MM.1S (cell line): ENCODE measurements around the gene CA4.

Source experiments
- DNase-seq: peaks from one replicate; pipeline ENCODE4 v3.0.0-alpha.2; 2015
- H2AFZ ChIP-seq: fragments of 300-600 bp; sonication (generic); 2 replicates; pipeline ENCODE4 v1.6.0; 2016; ENCODE audit warnings: antibody characterized with exemption, low read length
- H3F3A ChIP-seq: fragments of 300-600 bp; sonication (generic); 2 replicates; pipeline ENCODE4 v1.6.1; 2016; ENCODE audit warnings: mild to moderate bottlenecking, antibody characterized with exemption, low read length, moderate library complexity, mixed read lengths; ENCODE audit not compliant: insufficient read depth
- H3K27ac ChIP-seq: fragments of 300-600 bp; sonication (generic); 2 replicates; pipeline ENCODE4 v1.5.1; 2016; ENCODE audit warnings: mild to moderate bottlenecking, low read length
- H3K27me3 ChIP-seq: fragments of 300-600 bp; sonication (generic); replicated peaks from 2 replicates; pipeline ENCODE4 v1.6.0; 2016; ENCODE audit warnings: low read length; ENCODE audit not compliant: insufficient read depth
- H3K36me3 ChIP-seq: fragments of 300-600 bp; sonication (generic); replicated peaks from 2 replicates; pipeline ENCODE4 v1.6.1; 2016; ENCODE audit warnings: mild to moderate bottlenecking, low read length, mixed read lengths; ENCODE audit not compliant: insufficient read depth
- H3K4me1 ChIP-seq: fragments of 300-600 bp; sonication (generic); 2 replicates; pipeline ENCODE4 v1.6.1; 2016; ENCODE audit warnings: low read length, mixed read lengths
- H3K4me2 ChIP-seq: fragments of 300-600 bp; sonication (generic); 2 replicates; pipeline ENCODE4 v1.6.0; 2016; ENCODE audit warnings: low read depth, low read length
- H3K4me3 ChIP-seq: fragments of 300-600 bp; sonication (generic); 2 replicates; pipeline ENCODE4 v1.5.1; 2016; ENCODE audit warnings: low read length, mixed read lengths
- H3K79me2 ChIP-seq: fragments of 300-600 bp; sonication (generic); 2 replicates; pipeline ENCODE4 v1.6.1; 2016; ENCODE audit warnings: mixed run types, low read length, mixed read lengths
- H3K9ac ChIP-seq: fragments of 300-600 bp; sonication (generic); 2 replicates; pipeline ENCODE4 v1.6.1; 2016; ENCODE audit warnings: low read length, mixed read lengths
- H3K9me2 ChIP-seq: fragments of 300-600 bp; sonication (generic); replicated peaks from 2 replicates; pipeline ENCODE4 v1.6.1; 2016; ENCODE audit warnings: mild to moderate bottlenecking, low read length, mixed read lengths; ENCODE audit not compliant: insufficient read depth
- H3K9me3 ChIP-seq: fragments of 300-600 bp; sonication (generic); replicated peaks from 2 replicates; pipeline ENCODE4 v1.6.1; 2016; ENCODE audit warnings: mild to moderate bottlenecking, low read length, mixed read lengths; ENCODE audit not compliant: insufficient read depth
- H4K20me1 ChIP-seq: fragments of 300-600 bp; sonication (generic); 2 replicates; pipeline ENCODE4 v1.6.1; 2016; ENCODE audit warnings: mild to moderate bottlenecking, low read length, moderate library complexity, mixed read lengths; ENCODE audit not compliant: insufficient read depth
- EZH2 ChIP-seq: fragments of 300-600 bp; sonication (generic); optimal IDR thresholded peaks from 2 replicates; pipeline ENCODE3; 2017; ENCODE audit warnings: low read depth, mild to moderate bottlenecking, antibody characterized with exemption, low read length, mixed read lengths
- EZH2phosphoT487 ChIP-seq: fragments of 300-600 bp; sonication (generic); IDR thresholded peaks from 2 replicates; pipeline ENCODE4 v1.6.1; 2018; ENCODE audit warnings: antibody characterized with exemption, low read length
- TF ChIP-seq, protein P1 (sequence below): fragments of 300-600 bp; sonication (generic); IDR thresholded peaks from 2 replicates; pipeline ENCODE4 v1.5.1; 2016; ENCODE audit warnings: antibody characterized with exemption, low read length, mixed read lengths

The CA4 gene

DNA sequence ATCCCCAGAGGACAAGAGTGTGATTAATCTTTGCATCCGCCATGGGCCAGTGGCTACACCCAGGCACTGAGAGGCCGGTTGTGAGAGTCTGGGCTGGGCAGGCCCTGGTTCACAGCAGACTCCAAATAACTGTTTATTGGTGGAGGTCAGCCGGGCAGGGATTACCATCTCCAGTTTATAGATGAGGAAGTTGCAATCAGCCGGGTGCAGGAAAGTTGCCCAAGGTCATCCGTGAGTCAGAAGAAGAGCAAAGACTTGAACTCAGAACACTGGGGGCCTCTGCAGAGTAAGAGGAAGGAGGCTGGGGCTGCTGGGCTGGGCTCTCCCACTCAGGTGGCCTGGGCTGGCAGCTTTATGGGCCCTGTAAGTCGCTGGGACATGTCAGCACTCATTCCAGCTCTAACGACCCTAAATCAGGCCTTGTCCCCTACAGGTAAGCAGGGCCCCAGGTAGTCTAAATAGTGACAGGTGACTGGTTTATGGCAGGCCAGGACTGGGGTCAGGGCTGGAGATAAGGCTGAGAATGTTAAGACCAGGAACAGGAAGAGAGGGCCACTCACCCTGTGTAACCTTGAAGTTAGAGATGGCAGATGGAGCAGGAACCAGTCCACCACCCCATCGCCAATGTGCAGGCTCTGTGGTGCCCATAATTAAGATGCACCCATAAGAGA lies 2.1 kb upstream of the CA4 start:
- Histone ChIP-seq H3K9ac (no peak overlapping the region), H3K27me3 (peaks cover 28% of the 10 kb centered on the region), H3K36me3 (no peaks in the 10 kb centered on the region), H2AFZ (no peak overlapping the region), H3K4me3 (no peak overlapping the region), H4K20me1 (no peaks in the 10 kb centered on the region), H3K4me1 (0 out of 2 replicates have a peak, but pooled peaks cover under 1% of the 10 kb centered on the region), H3F3A (no peaks in the 10 kb centered on the region), H3K9me2 (no peaks in the 10 kb centered on the region), H3K27ac (no peak overlapping the region), H3K9me3 (no peaks in the 10 kb centered on the region), H3K79me2 (no peaks in the 10 kb centered on the region), H3K4me2 (no peak overlapping the region)
- TF ChIP-seq, protein P1, sequence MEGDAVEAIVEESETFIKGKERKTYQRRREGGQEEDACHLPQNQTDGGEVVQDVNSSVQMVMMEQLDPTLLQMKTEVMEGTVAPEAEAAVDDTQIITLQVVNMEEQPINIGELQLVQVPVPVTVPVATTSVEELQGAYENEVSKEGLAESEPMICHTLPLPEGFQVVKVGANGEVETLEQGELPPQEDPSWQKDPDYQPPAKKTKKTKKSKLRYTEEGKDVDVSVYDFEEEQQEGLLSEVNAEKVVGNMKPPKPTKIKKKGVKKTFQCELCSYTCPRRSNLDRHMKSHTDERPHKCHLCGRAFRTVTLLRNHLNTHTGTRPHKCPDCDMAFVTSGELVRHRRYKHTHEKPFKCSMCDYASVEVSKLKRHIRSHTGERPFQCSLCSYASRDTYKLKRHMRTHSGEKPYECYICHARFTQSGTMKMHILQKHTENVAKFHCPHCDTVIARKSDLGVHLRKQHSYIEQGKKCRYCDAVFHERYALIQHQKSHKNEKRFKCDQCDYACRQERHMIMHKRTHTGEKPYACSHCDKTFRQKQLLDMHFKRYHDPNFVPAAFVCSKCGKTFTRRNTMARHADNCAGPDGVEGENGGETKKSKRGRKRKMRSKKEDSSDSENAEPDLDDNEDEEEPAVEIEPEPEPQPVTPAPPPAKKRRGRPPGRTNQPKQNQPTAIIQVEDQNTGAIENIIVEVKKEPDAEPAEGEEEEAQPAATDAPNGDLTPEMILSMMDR = no peak
- no peak for TF ChIP-seq EZH2phosphoT487
- TF ChIP-seq EZH2 = no peak
- no peak for DNase-seq

DNA sequence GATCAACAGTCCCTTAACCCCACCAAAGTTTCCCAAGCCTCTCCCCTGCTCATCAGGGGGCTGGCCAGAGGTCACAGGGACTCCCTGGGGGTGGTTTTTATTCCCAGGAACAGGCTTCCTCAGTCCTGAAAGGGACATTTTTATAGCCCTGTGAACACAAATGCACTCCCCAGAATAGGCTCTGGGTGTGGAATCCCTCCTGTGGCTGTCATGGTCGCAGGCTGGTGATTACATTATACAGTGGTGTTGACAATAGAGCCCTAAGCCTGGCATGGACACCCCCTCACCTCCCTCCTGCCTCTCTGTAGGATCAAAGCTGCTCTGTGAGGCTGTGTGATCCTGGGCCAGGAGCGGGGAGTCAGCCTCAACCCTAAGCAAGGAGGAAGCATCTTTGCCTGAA lies 1.4 kb upstream of the CA4 start:
- Histone ChIP-seq H3K27ac (no peak overlapping the region), H3K9me3 (no peaks in the 10 kb centered on the region), H3K27me3 (peaks cover 28% of the 10 kb centered on the region), H3K36me3 (no peaks in the 10 kb centered on the region), H3K9ac (no peak overlapping the region), H3K4me1 (no peaks in the 10 kb centered on the region), H3K4me2 (no peak overlapping the region), H2AFZ (no peak overlapping the region), H3K9me2 (no peaks in the 10 kb centered on the region), H4K20me1 (no peaks in the 10 kb centered on the region), H3F3A (no peaks in the 10 kb centered on the region), H3K4me3 (no peak overlapping the region), H3K79me2 (no peaks in the 10 kb centered on the region)
- DNase-seq = no peak
- TF ChIP-seq, protein P1 = no peak
- TF ChIP-seq EZH2phosphoT487 (no peak), EZH2 (no peak)

- no peak overlapping the region for H2AFZ ChIP-seq
- no peak overlapping the region for H3K9ac ChIP-seq
- no peak overlapping the region for H3K4me3 ChIP-seq
- H3K9me2 ChIP-seq = no peaks in the 10 kb centered on the region
- H3K9me3 ChIP-seq = no peaks in the 10 kb centered on the region
- H4K20me1 ChIP-seq = no peaks in the 10 kb centered on the region
- H3K79me2 ChIP-seq = no peaks in the 10 kb centered on the region
- no peak overlapping the region for H3K4me2 ChIP-seq
- no peaks in the 10 kb centered on the region for H3K4me1 ChIP-seq
- H3F3A ChIP-seq = no peaks in the 10 kb centered on the region
- H3K27ac ChIP-seq = no peak overlapping the region
- TF ChIP-seq EZH2phosphoT487 = no peak
- TF ChIP-seq, protein P1 = no peak
- no peak for TF ChIP-seq EZH2
- H3K36me3 ChIP-seq = no peaks in the 10 kb centered on the region
- H3K27me3 ChIP-seq = peaks cover 33% of the 10 kb centered on the region
- DNase-seq = peak; percentile 44
Measured at GRCh38 chr17:60151355-60151754, 1.6 kb downstream of the CA4 start.
